Immature natural killer cell (primary cell): ENCODE data around the gene KATNB1. TPM values are rescaled to one million over a fixed set of nuclear protein-coding genes. Genes with fewer than 3 reads are reported as not detected.
"Not testable (repeated sequence)": the region's sequence is repeated elsewhere in the genome, so short reads cannot be mapped to it uniquely, and the experiment has no call there.

Source experiments
- DNase-seq, 3 donors: peaks; one replicate each; pipeline ENCODE4 v3.0.0; 2022; ENCODE audit warnings: mixed read lengths in 1 of 3
- H3K27ac Mint-ChIP-seq, 6 donors: one replicate each; pipeline ENCODE4 v1.8.0; 2020; ENCODE audit warnings: mixed read lengths in 6 of 6, mild to moderate bottlenecking in 5 of 6, inconsistent platforms in 4 of 6, moderate library complexity in 3 of 6
- H3K27me3 Mint-ChIP-seq, 3 donors: one replicate each; pipeline ENCODE4 v1.8.0; 2020 to 2021; ENCODE audit warnings: low read depth in 3 of 3, mild to moderate bottlenecking in 3 of 3, mixed read lengths in 3 of 3, moderate library complexity in 3 of 3, inconsistent platforms in 1 of 3
- H3K36me3 Mint-ChIP-seq, 3 donors: one replicate each; pipeline ENCODE4 v1.8.0; 2020; ENCODE audit warnings: mixed read lengths in 3 of 3, inconsistent platforms in 2 of 3, mild to moderate bottlenecking in 2 of 3
- H3K4me1 Mint-ChIP-seq, 2 donors: one replicate each; pipeline ENCODE4 v1.8.0; 2020; ENCODE audit warnings: inconsistent platforms in 2 of 2, mild to moderate bottlenecking in 2 of 2, mixed read lengths in 2 of 2, moderate library complexity in 1 of 2
- H3K4me3 Mint-ChIP-seq, 5 donors: one replicate each; pipeline ENCODE4 v1.8.0; 2020; ENCODE audit warnings: mild to moderate bottlenecking in 5 of 5, mixed read lengths in 5 of 5, inconsistent platforms in 3 of 5, moderate library complexity in 3 of 5
- H3K9me3 Mint-ChIP-seq, 6 donors: one replicate each; pipeline ENCODE4 v1.8.0; 2020; ENCODE audit warnings: mild to moderate bottlenecking in 6 of 6, mixed read lengths in 6 of 6, inconsistent platforms in 4 of 6, moderate library complexity in 3 of 6
- polyA plus RNA-seq, 3 donors: library from polyadenylated mRNA; unstranded; fragments of 300-500 nt; fragmentation: Illumina TruSeq; gene quantifications; one replicate each; pipeline ENCODE4 v1.2.3, GENCODE V29; 2021

KATNB1 gene
- polyA plus RNA-seq, 3 donors from 2014 or later, result 21.6 to 43.9 (median 43.1) TPM

DNA sequence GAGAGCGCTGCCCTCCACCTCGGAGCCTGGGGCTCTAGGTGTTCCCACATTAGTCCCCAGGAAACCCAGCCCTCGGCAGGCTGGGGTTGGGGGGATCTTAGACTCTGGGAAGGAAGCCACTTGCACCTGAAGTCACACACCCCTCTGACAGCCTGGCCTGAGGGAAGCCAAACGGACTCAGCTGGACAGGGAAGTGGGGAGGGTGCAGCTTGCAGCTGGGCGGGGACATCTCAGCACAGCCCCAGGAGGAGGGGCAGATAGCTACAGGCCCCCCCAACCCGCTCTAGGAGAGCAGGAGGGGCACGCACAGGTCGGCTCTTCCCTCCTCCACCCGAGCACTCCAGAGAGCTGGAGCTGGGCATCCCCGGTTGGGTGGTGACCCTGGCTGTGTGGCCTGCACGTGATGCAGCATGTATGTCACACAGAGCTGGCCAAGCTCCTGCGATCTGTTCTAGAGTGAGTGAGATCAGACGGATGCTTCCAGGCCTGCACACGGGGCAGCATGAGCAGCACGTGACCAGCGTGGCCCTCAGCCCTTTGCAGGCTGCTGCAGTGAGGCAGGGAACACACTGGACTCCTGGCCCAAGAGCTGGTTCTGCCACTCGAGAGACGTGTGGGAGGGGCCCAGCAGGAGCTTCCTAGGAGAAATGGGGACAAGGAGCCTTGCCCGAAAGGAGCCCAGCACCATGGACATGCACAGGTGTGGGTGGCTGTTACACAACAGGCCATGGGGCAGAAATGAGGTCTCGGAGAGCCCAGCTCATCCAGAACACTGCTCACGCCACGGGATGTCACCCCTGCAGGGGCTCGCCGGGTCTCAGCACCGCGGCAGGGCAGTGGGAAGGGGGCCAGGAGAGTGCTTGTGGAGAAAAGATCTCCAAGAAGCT is 51.3 kb downstream of the KATNB1 start:
- Mint-ChIP-seq H3K4me1 (peaks cover 6 to 7% of the 10 kb centered on the region in 2 donors), H3K36me3 (peaks cover 6 to 13% (median 8%) of the 10 kb centered on the region in 3 donors), H3K9me3 (no peaks in the 10 kb centered on the region), H3K4me3 (no peak overlapping the region), H3K27ac (no peak overlapping the region), H3K27me3 (peaks cover 0 to 2% (median 0%) of the 10 kb centered on the region in 3 donors)
- DNase-seq, result no peak

GRCh38 chr16:57787519-57787905 is 51.9 kb downstream of the KATNB1 start:
- no peak for DNase-seq
- H3K9me3 Mint-ChIP-seq, result no peaks in the 10 kb centered on the region
- peaks cover 0 to 2% (median 0%) of the 10 kb centered on the region in 3 donors for H3K27me3 Mint-ChIP-seq
- H3K4me1 Mint-ChIP-seq, result peaks cover 10 to 12% of the 10 kb centered on the region in 2 donors
- H3K4me3 Mint-ChIP-seq, result no peak overlapping the region
- H3K27ac Mint-ChIP-seq, result no peak overlapping the region
- peaks cover 10 to 13% (median 11%) of the 10 kb centered on the region in 3 donors for H3K36me3 Mint-ChIP-seq

GRCh38 chr16:57788252-57788841 is 52.8 kb downstream of the KATNB1 start:
- no peak for DNase-seq
- no peak overlapping the region for H3K27ac Mint-ChIP-seq
- no peak overlapping the region for H3K4me3 Mint-ChIP-seq
- peaks cover 10 to 12% of the 10 kb centered on the region in 2 donors for H3K4me1 Mint-ChIP-seq
- H3K36me3 Mint-ChIP-seq, result peaks cover 8 to 11% (median 10%) of the 10 kb centered on the region in 3 donors
- peaks cover 0 to 2% (median 0%) of the 10 kb centered on the region in 3 donors for H3K27me3 Mint-ChIP-seq
- H3K9me3 Mint-ChIP-seq, result no peaks in the 10 kb centered on the region

DNA sequence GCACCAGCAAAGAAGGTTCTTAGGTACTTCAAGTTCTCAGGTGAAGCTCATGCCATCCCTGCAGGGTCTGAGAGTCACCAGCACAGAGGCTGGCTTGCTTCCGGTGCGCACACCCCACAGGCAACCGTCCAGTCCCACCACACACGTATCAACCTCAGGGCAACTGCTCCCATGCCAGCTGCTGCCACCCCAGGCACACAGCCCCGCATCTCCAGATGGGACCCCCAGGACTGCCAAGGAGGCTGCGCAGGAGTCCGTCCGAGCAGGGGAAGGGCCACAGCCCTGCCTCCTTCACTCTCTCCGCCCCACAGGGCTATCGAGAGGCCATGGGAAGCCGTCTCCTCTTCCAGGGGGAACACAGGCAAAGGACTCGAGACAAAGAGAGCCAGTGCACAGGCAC is 53.4 kb downstream of the KATNB1 start:
- peaks cover 0 to under 1% (median 0%) of the 10 kb centered on the region in 3 donors for H3K27me3 Mint-ChIP-seq
- H3K36me3 Mint-ChIP-seq, result peaks cover 8 to 11% (median 10%) of the 10 kb centered on the region in 3 donors
- H3K27ac Mint-ChIP-seq, result no peak overlapping the region
- no peak overlapping the region for H3K4me3 Mint-ChIP-seq
- peaks cover 10 to 12% of the 10 kb centered on the region in 2 donors for H3K4me1 Mint-ChIP-seq
- no peaks in the 10 kb centered on the region for H3K9me3 Mint-ChIP-seq
- no peak for DNase-seq

GRCh38 chr16:57791195-57791892 is 55.8 kb downstream of the KATNB1 start:
- H3K9me3 Mint-ChIP-seq, result no peaks in the 10 kb centered on the region
- H3K4me3 Mint-ChIP-seq, result peak overlapping the region in 1 of 5 donors; percentile 7
- peaks cover 12% of the 10 kb centered on the region in 2 donors for H3K4me1 Mint-ChIP-seq
- DNase-seq, result no peak
- peaks cover 7 to 10% (median 8%) of the 10 kb centered on the region in 3 donors for H3K36me3 Mint-ChIP-seq
- H3K27me3 Mint-ChIP-seq, result no peaks in the 10 kb centered on the region
- no peak overlapping the region for H3K27ac Mint-ChIP-seq

DNA sequence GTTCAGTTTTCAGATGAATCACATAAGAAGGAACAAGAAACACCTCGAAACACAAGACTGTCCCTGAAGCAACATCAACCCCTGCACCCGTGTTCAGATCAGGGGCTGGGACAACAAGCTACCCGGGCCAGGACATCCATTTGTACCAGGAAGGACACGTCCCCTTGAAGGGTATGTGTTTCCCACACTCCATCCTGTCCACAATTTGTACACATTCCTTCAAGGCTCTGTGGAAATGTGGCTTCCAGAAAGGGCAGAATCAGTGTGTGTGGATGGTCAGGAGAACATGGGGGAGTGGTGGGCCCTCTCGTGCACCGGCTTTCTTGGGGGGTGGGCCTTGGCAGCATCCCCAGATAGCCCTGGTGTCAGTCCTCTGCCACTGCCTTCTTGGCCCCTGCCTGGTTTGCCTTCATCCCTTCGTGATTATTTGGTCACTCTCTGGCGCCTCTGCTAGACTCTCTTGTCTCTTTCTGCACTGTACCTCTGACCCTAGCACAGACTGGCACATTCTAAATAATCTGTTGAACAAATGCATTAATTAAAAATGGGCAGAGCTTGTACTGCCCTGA is 56.4 kb downstream of the KATNB1 start:
- H3K4me3 Mint-ChIP-seq, result peak overlapping the region in 1 of 5 donors; percentile 7
- H3K36me3 Mint-ChIP-seq, result peaks cover 8 to 10% (median 10%) of the 10 kb centered on the region in 3 donors
- H3K9me3 Mint-ChIP-seq, result no peaks in the 10 kb centered on the region
- DNase-seq, result no peak
- H3K27me3 Mint-ChIP-seq, result no peaks in the 10 kb centered on the region
- H3K27ac Mint-ChIP-seq, result peak overlapping the region in 3 of 6 donors; percentile 45 to 54 (median 50)
- peaks cover 12 to 13% of the 10 kb centered on the region in 2 donors for H3K4me1 Mint-ChIP-seq

DNA sequence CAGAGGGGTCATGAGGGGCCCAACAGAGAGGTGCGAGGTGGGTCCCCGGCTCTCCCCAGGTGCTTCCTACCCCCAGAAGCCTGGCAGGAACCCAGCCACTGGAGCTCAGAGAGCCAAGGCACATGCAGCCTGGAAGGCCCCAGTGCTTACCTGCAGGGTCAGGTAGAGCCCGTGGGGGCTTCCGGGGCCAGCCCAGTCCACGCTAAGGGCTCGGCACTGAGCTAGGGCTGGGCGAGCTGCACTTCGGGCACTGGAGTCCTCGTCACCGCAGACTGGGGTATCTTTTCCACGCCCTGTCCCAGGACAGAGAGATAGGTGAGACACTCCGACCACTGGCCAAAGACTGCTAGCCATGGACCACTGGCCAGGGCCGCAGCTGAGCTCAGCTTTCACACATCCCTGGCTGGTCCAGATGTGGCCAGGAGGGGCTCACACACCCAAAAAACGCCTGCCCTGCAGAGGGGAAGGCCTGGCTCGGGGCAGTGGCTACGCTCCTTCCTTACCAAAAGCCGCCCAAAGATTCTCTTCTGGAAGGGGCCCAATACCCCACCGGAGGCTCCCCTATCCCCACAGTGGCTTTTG is 59.4 kb downstream of the KATNB1 start:
- H3K27me3 Mint-ChIP-seq, result no peaks in the 10 kb centered on the region
- H3K36me3 Mint-ChIP-seq, result peaks cover 3 to 6% (median 5%) of the 10 kb centered on the region in 3 donors
- peaks cover 27% of the 10 kb centered on the region in 2 donors for H3K4me1 Mint-ChIP-seq
- no peaks in the 10 kb centered on the region for H3K9me3 Mint-ChIP-seq
- H3K27ac Mint-ChIP-seq, result no peak overlapping the region
- no peak for DNase-seq
- no peak overlapping the region for H3K4me3 Mint-ChIP-seq

DNA sequence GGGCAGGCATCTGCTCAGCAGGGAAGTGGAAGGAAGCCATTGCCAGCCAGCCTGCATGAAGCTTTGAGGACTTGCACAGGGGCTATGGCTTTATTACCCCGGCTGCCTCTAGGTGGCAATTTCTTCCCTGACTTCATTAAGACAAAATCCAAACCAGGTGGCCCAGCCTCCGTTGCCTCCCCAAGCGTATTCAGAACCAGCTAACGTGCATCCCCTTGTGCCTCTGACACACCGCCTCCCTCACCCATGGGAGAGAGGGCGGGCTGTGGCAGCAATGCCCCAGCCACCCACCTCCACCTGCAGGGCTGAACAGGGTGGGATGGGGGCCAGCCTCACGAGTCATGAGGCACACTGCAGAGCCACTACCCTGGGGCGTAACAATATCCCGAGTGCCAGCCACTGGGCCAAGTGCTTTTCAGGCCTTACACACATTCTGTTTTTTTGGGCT is 59.9 kb downstream of the KATNB1 start:
- peaks cover 32% of the 10 kb centered on the region in 2 donors for H3K4me1 Mint-ChIP-seq
- H3K9me3 Mint-ChIP-seq, result no peaks in the 10 kb centered on the region
- DNase-seq, result peak in 1 of 3 donors; percentile 48
- H3K4me3 Mint-ChIP-seq, result no peak overlapping the region
- H3K27me3 Mint-ChIP-seq, result peaks cover 0 to under 1% (median 0%) of the 10 kb centered on the region in 3 donors
- peaks cover 3 to 6% (median 5%) of the 10 kb centered on the region in 3 donors for H3K36me3 Mint-ChIP-seq
- H3K27ac Mint-ChIP-seq, result peak overlapping the region in 1 of 6 donors; percentile 21

DNA sequence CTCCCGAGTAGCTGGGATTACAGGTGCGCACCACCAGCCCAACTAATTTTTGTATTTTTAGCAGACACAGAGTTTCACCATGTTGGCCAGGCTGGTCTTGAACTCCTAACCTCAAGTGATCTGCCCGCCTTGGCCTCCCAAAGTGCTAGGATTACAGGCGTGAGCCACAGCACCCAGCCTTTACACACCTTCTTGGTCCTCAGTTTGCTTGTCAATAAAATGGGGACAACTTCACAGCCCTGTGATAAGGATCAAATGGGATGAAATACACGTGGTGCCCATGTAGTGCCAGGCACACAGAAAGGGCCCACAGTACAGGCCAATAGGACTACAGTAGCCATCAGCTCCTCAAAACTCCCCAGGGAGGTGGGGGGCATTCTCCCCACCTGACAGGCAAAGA is 60.4 kb downstream of the KATNB1 start:
- not testable (repeated sequence) for H3K27ac Mint-ChIP-seq, H3K36me3 Mint-ChIP-seq, H3K27me3 Mint-ChIP-seq, H3K4me3 Mint-ChIP-seq, H3K9me3 Mint-ChIP-seq, DNase-seq
- H3K4me1 Mint-ChIP-seq, result peaks cover 38% of the 10 kb centered on the region in 2 donors

DNA sequence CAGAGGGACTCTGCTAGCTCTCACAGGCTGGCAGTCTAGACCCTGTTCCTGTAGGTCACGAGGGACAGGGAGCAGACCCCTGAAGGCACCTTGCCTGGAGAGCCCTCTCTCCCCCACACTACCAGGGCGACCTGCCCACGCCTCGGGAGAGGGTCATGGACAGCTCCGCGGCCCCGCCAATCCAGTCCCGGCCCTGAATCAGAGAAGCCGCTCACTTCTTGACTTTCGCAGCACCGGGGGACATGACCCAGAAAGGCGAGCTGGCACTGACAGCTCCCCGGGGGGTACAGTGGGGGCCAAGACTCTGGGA is 61.6 kb downstream of the KATNB1 start:
- H3K9me3 Mint-ChIP-seq, result no peaks in the 10 kb centered on the region
- H3K36me3 Mint-ChIP-seq, result peaks cover 2 to 5% (median 2%) of the 10 kb centered on the region in 3 donors
- peaks cover 0 to 5% (median 5%) of the 10 kb centered on the region in 3 donors for H3K27me3 Mint-ChIP-seq

GRCh38 chr16:57797526-57798266 is 62.1 kb downstream of the KATNB1 start:
- Mint-ChIP-seq H3K27ac (no peak overlapping the region), H3K9me3 (peaks cover 0 to 2% (median 0%) of the 10 kb centered on the region in 6 donors), H3K4me1 (peaks cover 36 to 39% of the 10 kb centered on the region in 2 donors), H3K4me3 (no peak overlapping the region), H3K36me3 (peaks cover 0 to 3% (median 0%) of the 10 kb centered on the region in 3 donors), H3K27me3 (peaks cover 3 to 10% (median 7%) of the 10 kb centered on the region in 3 donors)
- DNase-seq, result no peak

More for the DNA sequence above, 61.6 kb downstream of the KATNB1 start:
- peak overlapping the region in 1 of 6 donors; percentile 71 for H3K27ac Mint-ChIP-seq
- peaks cover 36 to 39% of the 10 kb centered on the region in 2 donors for H3K4me1 Mint-ChIP-seq
- no peak for DNase-seq
- H3K4me3 Mint-ChIP-seq, result no peak overlapping the region

DNA sequence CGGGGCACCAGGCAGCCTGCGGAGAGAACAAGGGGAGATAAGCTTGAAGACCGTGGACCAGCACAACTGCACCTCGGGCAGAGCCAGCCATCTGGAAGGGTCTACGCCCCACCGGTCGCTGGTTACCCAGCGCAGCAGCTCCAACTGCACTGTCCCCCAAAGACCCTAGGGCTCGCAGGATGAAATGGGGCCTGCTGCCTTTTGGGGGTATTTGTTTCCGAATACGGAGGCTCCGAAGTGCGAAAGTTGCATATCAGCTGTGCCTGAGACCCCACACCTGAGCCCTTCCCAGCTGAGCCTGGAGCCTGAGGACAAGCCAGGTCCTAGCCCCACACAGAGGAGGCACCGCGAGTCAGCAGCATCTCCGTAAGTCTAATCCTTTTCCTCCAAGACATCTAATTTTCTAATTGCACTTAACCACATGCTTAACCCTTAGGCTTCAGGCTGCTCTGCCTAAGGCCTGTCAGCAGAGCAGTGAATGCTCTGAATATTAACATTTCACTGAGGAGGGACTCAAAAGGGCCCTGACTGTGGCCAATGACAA is 62.8 kb downstream of the KATNB1 start:
- Mint-ChIP-seq H3K4me3 (no peak overlapping the region), H3K36me3 (peaks cover 0 to 3% (median 0%) of the 10 kb centered on the region in 3 donors), H3K27ac (peak overlapping the region in 5 of 6 donors; percentile 60 to 87 (median 79)), H3K27me3 (peaks cover 6 to 14% (median 11%) of the 10 kb centered on the region in 3 donors), H3K4me1 (peaks cover 43 to 46% of the 10 kb centered on the region in 2 donors), H3K9me3 (peaks cover 0 to 2% (median 0%) of the 10 kb centered on the region in 6 donors)
- no peak for DNase-seq
